H1 (cell line): ENCODE measurements around the gene BRD7. TPM values are rescaled to one million over a fixed set of nuclear protein-coding genes. Genes with fewer than 3 reads are reported as not detected.
A peak's percentile ranks its signal among the peaks of the same experiment; 100 is the strongest.

Experiments
- CTCF ChIA-PET: fragments of 300-600 bp; sonication (Branson Sonifier 250); formaldehyde crosslinking; loops from one replicate; lab custom pipeline; 2021; ENCODE audit not compliant: partially characterized antibody; lab: Charles Lee
- POLR2A ChIA-PET: fragments of 300-600 bp; sonication (Branson Sonifier 250); formaldehyde crosslinking; loops from one replicate; lab custom pipeline; 2021; ENCODE audit warnings: inconsistent platforms; ENCODE audit not compliant: partially characterized antibody; lab: Charles Lee
- DNase-seq, 2 experiments: peaks; one replicate each; pipeline versions ENCODE4 v3.0.0 to v3.0.0-alpha.2; 2010 to 2022; ENCODE audit warnings: low spot score in 2 of 2, low read depth in 1 of 2, mixed read lengths in 1 of 2
- FAIRE-seq: peaks from 2 replicates; lab custom pipeline; 2011; peaks lifted over from hg19 to GRCh38; lab: Jason Lieb, UNC
- H2AFZ ChIP-seq: 2 replicates; pipeline ENCODE4 v1.8.1; 2012; ENCODE audit warnings: low read length, inconsistent platforms
- H2AK5ac ChIP-seq: 2 replicates; pipeline ENCODE4 v1.6.1; 2013; ENCODE audit warnings: low read depth, low read length
- H2BK120ac ChIP-seq: replicated peaks from 2 replicates; pipeline ENCODE3; 2013; ENCODE audit warnings: low read depth, low read length, inconsistent platforms
- H2BK12ac ChIP-seq: 2 replicates; pipeline ENCODE4 v1.6.1; 2013; ENCODE audit warnings: low read depth, low read length
- H2BK15ac ChIP-seq: 2 replicates; pipeline ENCODE4 v1.6.1; 2013; ENCODE audit warnings: low read length
- H2BK20ac ChIP-seq: 2 replicates; pipeline ENCODE4 v1.6.1; 2013; ENCODE audit warnings: low read length
- H2BK5ac ChIP-seq: 2 replicates; pipeline ENCODE4 v1.6.1; 2013; ENCODE audit warnings: low read depth, low read length
- H3K14ac ChIP-seq: 2 replicates; pipeline ENCODE4 v1.6.1; 2013; ENCODE audit warnings: inconsistent platforms; ENCODE audit not compliant: insufficient read length
- H3K18ac ChIP-seq: 2 replicates; pipeline ENCODE4 v1.6.1; 2013; ENCODE audit warnings: low read length; ENCODE audit errors: extremely low read depth
- H3K23ac ChIP-seq: 2 replicates; pipeline ENCODE4 v1.6.1; 2013; ENCODE audit warnings: inconsistent platforms; ENCODE audit not compliant: insufficient read length
- H3K23me2 ChIP-seq: 2 replicates; pipeline ENCODE4 v1.6.1; 2013; ENCODE audit warnings: low read depth, low read length
- H3K27ac ChIP-seq: 2 replicates; pipeline ENCODE4 v1.6.1; 2011; ENCODE audit warnings: low read depth, low read length, inconsistent platforms
- H3K27me3 ChIP-seq, 4 experiments: replicated peaks in 1 of 4; 1 replicate in 1 of 4; 2 replicates in 3 of 4; pipeline versions ENCODE4 v1.6.1 to v1.8.1; 2011 to 2013; ENCODE audit warnings: low read length in 3 of 4, mild to moderate bottlenecking in 3 of 4, inconsistent platforms in 2 of 4, mixed read lengths in 2 of 4, moderate library complexity in 1 of 4; ENCODE audit not compliant: control insufficient read depth in 3 of 4, insufficient read depth in 3 of 4; ENCODE audit errors: extremely low read depth in 1 of 4
- H3K36me3 ChIP-seq, 4 experiments: 2 replicates each; pipeline versions ENCODE4 v1.6.1 to v1.8.1; 2011 to 2013; ENCODE audit warnings: mild to moderate bottlenecking in 4 of 4, low read length in 3 of 4, moderate library complexity in 2 of 4, control low read depth in 1 of 4, inconsistent platforms in 1 of 4; ENCODE audit not compliant: insufficient read depth in 4 of 4, control insufficient read depth in 2 of 4
- H3K4ac ChIP-seq: replicated peaks from 2 replicates; pipeline ENCODE3; 2013; ENCODE audit warnings: low read length, low read depth, mixed read lengths, inconsistent platforms; ENCODE audit not compliant: insufficient read length
- H3K4me1 ChIP-seq, 4 experiments: replicated peaks in 1 of 4; 1 replicate in 1 of 4; 2 replicates in 3 of 4; pipeline versions ENCODE4 v1.6.1 to v1.8.1; 2011 to 2013; ENCODE audit warnings: low read length in 3 of 4, inconsistent platforms in 2 of 4, mixed read lengths in 1 of 4; ENCODE audit not compliant: insufficient read depth in 4 of 4, control insufficient read depth in 3 of 4
- H3K4me2 ChIP-seq, 2 experiments: 2 replicates each; pipeline versions ENCODE4 v1.6.1 to v1.8.1; 2011 to 2013; ENCODE audit warnings: low read depth in 2 of 2, low read length in 2 of 2, control low read depth in 1 of 2, inconsistent platforms in 1 of 2, mild to moderate bottlenecking in 1 of 2; ENCODE audit not compliant: insufficient read depth in 1 of 2
- H3K4me3 ChIP-seq, 4 experiments: fragments of 200-600, 300-600 bp in 1 of 4; sonication (generic), shearing (Covaris generic), sonication (Bioruptor Twin) in 1 of 4; 2 replicates each; pipeline versions ENCODE4 v1.5.1 to v1.8.1; 2011 to 2016; ENCODE audit warnings: low read length in 4 of 4, low read depth in 3 of 4, control low read depth in 2 of 4, inconsistent platforms in 2 of 4, mild to moderate bottlenecking in 2 of 4, mixed read lengths in 1 of 4, moderate library complexity in 1 of 4; ENCODE audit not compliant: insufficient read depth in 2 of 4; ENCODE audit errors: extremely low read depth in 1 of 4
- H3K56ac ChIP-seq: replicated peaks from 2 replicates; pipeline ENCODE3; 2013; ENCODE audit warnings: low read depth, mild to moderate bottlenecking, mixed read lengths, low read length, inconsistent platforms; ENCODE audit not compliant: insufficient read length
- H3K79me1 ChIP-seq: 2 replicates; pipeline ENCODE4 v1.6.1; 2013; ENCODE audit warnings: low read depth, low read length, control low read depth
- H3K79me2 ChIP-seq, 2 experiments: 2 replicates each; pipeline versions ENCODE4 v1.6.1 to v1.8.1; 2012 to 2013; ENCODE audit warnings: low read length in 2 of 2, mild to moderate bottlenecking in 2 of 2, inconsistent platforms in 1 of 2; ENCODE audit not compliant: insufficient read depth in 2 of 2, control insufficient read depth in 1 of 2
- H3K9ac ChIP-seq, 4 experiments: replicated peaks in 1 of 4; 1 replicate in 1 of 4; 2 replicates in 3 of 4; pipeline versions ENCODE4 v1.6.1 to v1.8.1; 2011 to 2013; ENCODE audit warnings: low read depth in 3 of 4, low read length in 3 of 4, control low read depth in 2 of 4, mild to moderate bottlenecking in 2 of 4, moderate library complexity in 2 of 4, inconsistent platforms in 1 of 4; ENCODE audit errors: extremely low read depth in 1 of 4
- H3K9me3 ChIP-seq, 2 experiments: 2 replicates each; pipeline versions ENCODE4 v1.6.1 to v1.8.1; 2012 to 2013; ENCODE audit warnings: mild to moderate bottlenecking in 2 of 2, moderate library complexity in 2 of 2, control low read depth in 1 of 2, inconsistent platforms in 1 of 2, low read depth in 1 of 2, low read length in 1 of 2, mixed read lengths in 1 of 2; ENCODE audit not compliant: insufficient read depth in 2 of 2
- H4K20me1 ChIP-seq, 2 experiments: replicated peaks in 1 of 2; 2 replicates each; pipeline versions ENCODE3 to v1.8.1; 2011 to 2013; ENCODE audit warnings: inconsistent platforms in 2 of 2, low read length in 2 of 2, mild to moderate bottlenecking in 1 of 2; ENCODE audit not compliant: insufficient read depth in 2 of 2, control insufficient read depth in 1 of 2
- H4K5ac ChIP-seq: 2 replicates; pipeline ENCODE4 v1.6.1; 2013; ENCODE audit warnings: low read length, low read depth, mixed read lengths, inconsistent platforms; ENCODE audit not compliant: insufficient read length
- H4K8ac ChIP-seq: 2 replicates; pipeline ENCODE4 v1.8.0; 2013; ENCODE audit warnings: mild to moderate bottlenecking, moderate library complexity, low read length, inconsistent platforms; ENCODE audit not compliant: insufficient read depth; ENCODE audit errors: extremely low read depth
- H4K91ac ChIP-seq: replicated peaks from 2 replicates; pipeline ENCODE3; 2013; ENCODE audit warnings: low read length, mixed read lengths, inconsistent platforms; ENCODE audit not compliant: insufficient read length
- BCL11A ChIP-seq, 2 experiments: IDR thresholded peaks; one replicate each; pipeline ENCODE4 v1.6.1; 2011; ENCODE audit warnings: low read depth in 2 of 2, low read length in 2 of 2, mild to moderate bottlenecking in 2 of 2
- HDAC6 ChIP-seq: IDR thresholded peaks from one replicate; pipeline ENCODE4 v1.7.1; 2012; ENCODE audit warnings: low read depth, mild to moderate bottlenecking, inconsistent platforms, low read length, moderate library complexity
- JUND ChIP-seq: IDR thresholded peaks from 2 replicates; pipeline ENCODE4 v1.6.1; 2011; ENCODE audit warnings: mild to moderate bottlenecking, improper control_type of control experiment, low read length
- KDM1A ChIP-seq: fragments of 200-600, 300-600 bp; sonication (generic); IDR thresholded peaks from 2 replicates; pipeline ENCODE4 v1.7.1; 2016; ENCODE audit warnings: mild to moderate bottlenecking, low read length, borderline replicate concordance
- POLR2A ChIP-seq, 2 experiments: IDR thresholded peaks; 1 replicate in 1 of 2; 2 replicates in 1 of 2; pipeline ENCODE4 v1.6.1; 2011; ENCODE audit warnings: low read depth in 2 of 2, low read length in 2 of 2, mild to moderate bottlenecking in 2 of 2; ENCODE audit errors: control extremely low read depth in 1 of 2
- WGBS, 2 experiments: shearing (Covaris generic) in 1 of 2; methylation state at CpG; one replicate each; pipeline versions ENCODE4 v1.1.6 to v1.1.7; 2013 to 2015; ENCODE audit warnings: low lambda C conversion rate in 2 of 2, mixed read lengths in 2 of 2, inconsistent platforms in 1 of 2, low coverage in 1 of 2, missing lambda C conversion rate in 1 of 2; ENCODE audit not compliant: insufficient replicate concordance in 2 of 2, insufficient coverage in 1 of 2, insufficient read length in 1 of 2; ENCODE audit errors: extremely low coverage in 1 of 2, missing lambda C conversion rate in 1 of 2; 5-methylcytosine and 5-hydroxymethylcytosine counted together
- polyA plus RNA-seq, 7 experiments: library from polyadenylated mRNA; depleted of rRNA in 3 of 7; stranded (reverse) in 5 of 7; unstranded in 2 of 7; fragments of >200 nt in 5 of 7; fragments of 200-250 nt in 2 of 7; gene quantifications; 1 replicate in 5 of 7; 2 replicates in 1 of 7; 4 replicates in 1 of 7; pipeline versions ENCODE4 v1.2.1 to v1.2.3, GENCODE V29; 2011 to 2013; ENCODE audit warnings: missing spikeins in 2 of 7, mixed read lengths in 2 of 7
- total RNA-seq: library from RNA; stranded (reverse); fragmentation: NEBNext Ultra II Directional; extraction: Animal tissue kit (Norgen Biotek cat#: 25700); gene quantifications from 2 replicates; pipeline ENCODE4 v1.2.1, GENCODE V29; 2021

The BRD7 gene
- total and polyA plus RNA-seq, 2 of the 8 experiments (the other 6 are each of a cell fraction or from before 2014, with no cell fraction given) = 42.5 to 120 TPM

DNA sequence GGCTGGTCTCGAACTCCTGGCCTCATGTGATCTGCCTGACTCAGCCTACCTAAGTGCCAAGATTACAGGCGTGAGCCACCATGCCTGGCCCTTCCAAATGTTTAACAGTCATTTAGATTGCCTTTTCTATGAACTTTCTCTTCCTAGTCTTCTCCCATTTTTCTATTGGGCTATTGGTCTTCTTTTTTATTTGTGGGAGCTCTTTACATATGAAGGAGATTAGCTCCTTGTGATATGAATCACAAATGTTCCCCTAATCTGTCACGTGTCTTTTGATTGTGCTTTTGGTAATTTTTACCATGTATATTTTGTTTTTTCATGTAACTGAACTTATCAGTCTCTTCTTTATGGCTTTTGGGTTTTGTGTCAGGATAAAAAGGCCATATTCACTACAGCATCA is 90.5 kb downstream of the BRD7 start:
- Histone ChIP-seq H3K79me1 (0 out of 2 replicates have a peak, but pooled peaks cover 3% of the 10 kb centered on the region), H3K14ac (no peak overlapping the region), H2BK20ac (peak overlapping the region; percentile 61; the same call in 1 of the 2 replicates), H3K79me2 (no peaks in the 10 kb centered on the region), H2BK15ac (no peak overlapping the region), H3K18ac (no peak overlapping the region), H4K91ac (no peak overlapping the region), H3K27ac (no peak overlapping the region), H4K8ac (no peak overlapping the region), H3K23me2 (no peaks in the 10 kb centered on the region), H3K56ac (no peak overlapping the region), H2BK5ac (no peak overlapping the region)
- CTCF ChIA-PET = interaction anchor here (0.6 to 1.2 kb wide), 3 partner anchors 76 to 399 kb away, joined by 3 read pairs; no protein-coding TSS in a partner anchor
- DNase-seq = no peak
- TF ChIP-seq JUND (no peak), HDAC6 (no peak), POLR2A (IDR thresholded peaks at IDR 0.05; ENCODE audit: control extremely low read depth in 1 of 2, low read depth in 2 of 2, low read length in 2 of 2) (no peak), KDM1A (peak; percentile 75), BCL11A (IDR thresholded peaks at IDR 0.05; ENCODE audit: low read depth in 2 of 2, low read length in 2 of 2) (no peak)
- TF ChIP-seq, all 59 proteins: peak for 1
- H2AFZ ChIP-seq = no peak overlapping the region
- POLR2A ChIA-PET = interaction anchor here (0.7 to 1.6 kb wide), 3 partner anchors 7 to 49 kb away, joined by 3 read pairs; no protein-coding TSS in a partner anchor
- H4K20me1 ChIP-seq = peaks cover 0 to 3% of the 10 kb centered on the region in 2 experiments
- no peak overlapping the region for H3K4me2 ChIP-seq
- 59% methylated on average over 3 of the region's 3 CpGs; no CpG with 5 or more reads in 1 of the 2 experiments for WGBS, 2 experiments
- H3K4me3 ChIP-seq = no peak overlapping the region
- no peaks in the 10 kb centered on the region for H3K27me3 ChIP-seq
- H3K9ac ChIP-seq = no peak overlapping the region
- no peak overlapping the region for H4K5ac ChIP-seq
- H3K9me3 ChIP-seq = no peaks in the 10 kb centered on the region
- H2BK120ac ChIP-seq = no peak overlapping the region
- H2AK5ac ChIP-seq = no peak overlapping the region
- FAIRE-seq = no peak
- no peak overlapping the region for H3K4ac ChIP-seq
- no peak overlapping the region for H2BK12ac ChIP-seq
- peaks cover 0 to 7% (median 0%) of the 10 kb centered on the region in 4 experiments; a peak in 1 of 7 replicates for H3K4me1 ChIP-seq
- no peak overlapping the region for H3K23ac ChIP-seq
- H3K36me3 ChIP-seq = no peaks in the 10 kb centered on the region
